HCT116 (cell line): ENCODE data around the gene KLHL22. TPM values are rescaled to one million over a fixed set of nuclear protein-coding genes. Genes with fewer than 3 reads are reported as not detected.

ENCODE experiments used
- ATAC-seq: fragments of 200-7000 bp; cut with Tn5 transposase; 2 replicates; pipeline ENCODE4 v1.9.1; 2020; ENCODE audit warnings: mild to moderate bottlenecking, moderate library complexity
- BruUV-seq: library from RNA; stranded (reverse); fragments of 400-500 nt; replicated peaks from 2 replicates; lab custom pipeline; 2021; lab: Mats Ljungman, UMichigan
- CTCF ChIA-PET: fragments of 300-600 bp; sonication (Branson Sonifier 250); formaldehyde crosslinking; loops from one replicate; lab custom pipeline; 2021; ENCODE audit warnings: antibody characterized with exemption; lab: Charles Lee
- POLR2A ChIA-PET: fragments of 300-600, 350-600 bp; sonication (Branson Sonifier 250); formaldehyde crosslinking; loops from one replicate; lab custom pipeline; 2021; ENCODE audit warnings: antibody characterized with exemption; lab: Charles Lee
- RAD21 ChIA-PET, 2 experiments: fragments of 300-600 bp; sonication (Branson Sonifier 250); formaldehyde crosslinking; loops; one replicate each; lab custom pipeline; 2023; ENCODE audit warnings: low total read pairs in 2 of 2; ENCODE audit not compliant: uncharacterized antibody in 2 of 2, unreplicated experiment in 2 of 2, low non-redundant PET in 1 of 2; lab: Charles Lee
- DNase-seq: peaks from one replicate; pipeline ENCODE4 v3.0.0-alpha.2; 2010; ENCODE audit warnings: low read depth, low spot score
- H2AFZ ChIP-seq: fragments of 200-600 bp; shearing (Covaris generic), sonication (generic); 2 replicates; pipeline ENCODE4 v1.6.1; 2017; ENCODE audit warnings: low read depth, mixed run types, mixed read lengths, antibody characterized with exemption, low read length; ENCODE audit not compliant: poor library complexity, severe bottlenecking
- H3K27ac ChIP-seq: 2 replicates; pipeline ENCODE4 v1.5.1; 2012; ENCODE audit warnings: low read depth, low read length
- H3K27me3 ChIP-seq: fragments of 200-600 bp; sonication (generic); 2 replicates; pipeline ENCODE4 v1.6.1; 2016; ENCODE audit warnings: mixed run types, low read length, mixed read lengths; ENCODE audit not compliant: insufficient read depth
- H3K36me3 ChIP-seq, 2 experiments: fragments of 200-500 bp in 1 of 2; fragments of 200-600 bp in 1 of 2; sonication (Bioruptor generic) in 1 of 2; sonication (generic) in 1 of 2; 2 replicates each; pipeline versions ENCODE4 v1.5.1 to v1.6.1; 2014 to 2016; ENCODE audit warnings: low read length in 2 of 2, inconsistent platforms in 1 of 2, mixed read lengths in 1 of 2, mixed run types in 1 of 2; ENCODE audit not compliant: insufficient read depth in 2 of 2, control insufficient read depth in 1 of 2
- H3K4me1 ChIP-seq, 2 experiments: fragments of 200-600 bp in 1 of 2; sonication (generic) in 1 of 2; 2 replicates each; pipeline versions ENCODE4 v1.5.1 to v1.6.1; 2012 to 2017; ENCODE audit warnings: low read length in 2 of 2, inconsistent platforms in 1 of 2, mild to moderate bottlenecking in 1 of 2, mixed read lengths in 1 of 2, mixed run types in 1 of 2, moderate library complexity in 1 of 2; ENCODE audit not compliant: insufficient read depth in 2 of 2, control insufficient read depth in 1 of 2
- H3K4me2 ChIP-seq: fragments of 200-600 bp; sonication (generic); 2 replicates; pipeline ENCODE4 v1.6.1; 2017; ENCODE audit warnings: mixed run types, low read length, mixed read lengths
- H3K4me3 ChIP-seq, 2 experiments: fragments of 200-600 bp in 1 of 2; sonication (generic) in 1 of 2; replicated peaks in 1 of 2; 2 replicates each; pipeline ENCODE4 v1.5.1; 2011 to 2016; ENCODE audit warnings: low read length in 2 of 2, control low read depth in 1 of 2, low read depth in 1 of 2, mild to moderate bottlenecking in 1 of 2, mixed read lengths in 1 of 2, mixed run types in 1 of 2
- H3K79me2 ChIP-seq: fragments of 200-600 bp; sonication (generic); 2 replicates; pipeline ENCODE4 v1.6.1; 2017; ENCODE audit warnings: mild to moderate bottlenecking, mixed run types, low read length, moderate library complexity, mixed read lengths; ENCODE audit not compliant: insufficient read depth
- H3K9ac ChIP-seq: fragments of 200-600 bp; sonication (generic); 2 replicates; pipeline ENCODE4 v1.6.1; 2016; ENCODE audit warnings: low read length, mixed read lengths
- H3K9me2 ChIP-seq: fragments of 200-600 bp; sonication (generic), shearing (Covaris generic); 2 replicates; pipeline ENCODE4 v1.6.1; 2017; ENCODE audit warnings: mixed run types, mild to moderate bottlenecking, moderate library complexity; ENCODE audit not compliant: insufficient read depth
- H3K9me3 ChIP-seq, 2 experiments: fragments of 200-500 bp in 1 of 2; fragments of 200-600 bp in 1 of 2; sonication (Bioruptor generic) in 1 of 2; sonication (generic) in 1 of 2; 2 replicates each; pipeline ENCODE4 v1.6.1; 2014 to 2017; ENCODE audit warnings: low read length in 2 of 2, mixed read lengths in 2 of 2, inconsistent platforms in 1 of 2, low read depth in 1 of 2, mild to moderate bottlenecking in 1 of 2, mixed run types in 1 of 2, moderate library complexity in 1 of 2; ENCODE audit not compliant: control insufficient read depth in 1 of 2, insufficient read depth in 1 of 2
- H4K20me1 ChIP-seq: fragments of 200-600 bp; sonication (generic), shearing (Covaris generic); 2 replicates; pipeline ENCODE4 v1.6.1; 2017; ENCODE audit warnings: mixed run types, mild to moderate bottlenecking, moderate library complexity; ENCODE audit not compliant: insufficient read depth
- EGR1 ChIP-seq: IDR thresholded peaks from 2 replicates; pipeline ENCODE4 v1.6.1; 2012; ENCODE audit warnings: low read depth
- ELF1 ChIP-seq: IDR thresholded peaks from 2 replicates; pipeline ENCODE4 v1.6.1; 2012; ENCODE audit warnings: low read depth, borderline replicate concordance
- EZH2 ChIP-seq: fragments of 200-600 bp; sonication (generic); IDR thresholded peaks from 2 replicates; pipeline ENCODE4 v1.6.1; 2017; ENCODE audit warnings: antibody characterized with exemption, mixed run types
- FOSL1 ChIP-seq: IDR thresholded peaks from 2 replicates; pipeline ENCODE4 v1.6.1; 2012; ENCODE audit warnings: low read depth
- POLR2A ChIP-seq: IDR thresholded peaks from 2 replicates; pipeline ENCODE4 v1.7.0; 2011; ENCODE audit warnings: borderline replicate concordance; ENCODE audit not compliant: insufficient read depth, insufficient read length; ENCODE audit errors: extremely low read depth
- POLR2AphosphoS5 ChIP-seq: IDR thresholded peaks from 2 replicates; pipeline ENCODE4 v1.6.1; 2011; ENCODE audit warnings: mild to moderate bottlenecking, low read depth, low read length, moderate library complexity
- SIN3A ChIP-seq: IDR thresholded peaks from 2 replicates; pipeline ENCODE4 v1.6.1; 2012; ENCODE audit warnings: low read depth
- SRF ChIP-seq: IDR thresholded peaks from 2 replicates; pipeline ENCODE4 v1.6.1; 2012; ENCODE audit warnings: low read depth
- TCF7L2 ChIP-seq: IDR thresholded peaks from 2 replicates; pipeline ENCODE4 v1.7.0; 2011; ENCODE audit warnings: borderline replicate concordance, inconsistent platforms; ENCODE audit not compliant: insufficient read depth, insufficient read length; ENCODE audit errors: extremely low read depth
- YY1 ChIP-seq: IDR thresholded peaks from 2 replicates; pipeline ENCODE4 v1.6.1; 2011; ENCODE audit warnings: low read length, low read depth, moderate library complexity, mild to moderate bottlenecking; ENCODE audit not compliant: insufficient replicate concordance; ENCODE audit errors: extremely low read depth
- ZFX ChIP-seq: fragments of 450-650 bp; IDR thresholded peaks from 2 replicates; pipeline ENCODE4 v1.6.1; 2017
- ZNF274 ChIP-seq: fragments of 200-500 bp; sonication (Bioruptor generic); IDR thresholded peaks from 2 replicates; pipeline ENCODE4 v1.6.1; 2014; ENCODE audit warnings: mild to moderate bottlenecking, low read depth, low read length, inconsistent platforms
- intact Hi-C: fragments of 100-400 bp; cut with micrococcal nuclease; formaldehyde crosslinking; loops from 2 replicates; pipeline ENCODE4 v1.10.0; 2022
- total RNA-seq: library from RNA; stranded (reverse); gene quantifications from one replicate; pipeline ENCODE4 v1.2.1, GENCODE V29; 2021; ENCODE audit not compliant: unreplicated experiment
- TF ChIP-seq, protein P1 (sequence below): IDR thresholded peaks from 2 replicates; pipeline ENCODE4 v1.6.1; 2011; ENCODE audit warnings: mild to moderate bottlenecking, low read length, moderate library complexity; ENCODE audit not compliant: insufficient replicate concordance; ENCODE audit errors: extremely low read depth
- TF ChIP-seq, protein P2 (sequence below): IDR thresholded peaks from 2 replicates; pipeline ENCODE4 v1.6.1; 2012
- TF ChIP-seq, protein P3 (sequence below): IDR thresholded peaks from 2 replicates; pipeline ENCODE4 v1.6.1; 2012; ENCODE audit warnings: low read depth
- TF ChIP-seq, protein P4 (sequence below): IDR thresholded peaks from 2 replicates; pipeline ENCODE4 v1.6.1; 2012

The KLHL22 gene
- total RNA-seq, 1 experiment from 2014 or later: 16.4 TPM

DNA sequence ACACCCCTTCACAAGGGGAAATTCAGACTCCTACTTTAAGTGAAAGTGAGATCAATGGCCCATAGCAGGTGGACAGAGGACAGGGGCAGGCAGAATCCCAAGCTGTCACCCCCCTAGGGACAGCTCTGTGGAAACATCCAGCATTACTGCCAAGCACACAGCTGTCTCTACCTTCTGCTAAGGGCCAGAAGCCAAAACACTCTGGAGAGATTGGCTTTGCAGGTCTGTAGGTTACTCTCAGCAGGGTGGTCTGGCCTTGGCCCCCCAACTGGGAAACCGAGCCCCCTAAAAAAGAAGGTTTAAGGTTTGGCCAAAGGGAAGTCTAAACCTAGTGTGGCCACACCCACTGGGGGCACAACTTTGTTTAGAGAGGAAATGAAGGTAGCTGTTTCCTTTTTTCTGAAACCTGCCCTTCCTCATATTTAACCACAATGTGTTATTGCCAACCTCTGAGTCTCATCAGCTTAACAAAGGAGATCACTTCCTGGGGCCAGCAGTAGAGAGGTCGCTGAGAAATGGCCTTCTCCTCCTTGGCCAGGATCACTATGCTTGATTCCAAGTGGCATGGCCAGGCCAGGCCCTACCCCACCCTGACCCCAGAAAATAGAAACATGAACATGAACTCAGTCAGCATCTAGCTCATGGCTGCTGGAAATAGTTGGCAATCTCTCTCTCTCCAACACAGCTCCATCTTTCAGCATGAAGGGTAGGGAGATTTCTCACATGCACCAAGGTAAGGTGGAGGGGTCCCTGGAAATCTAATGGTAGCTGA is 32.1 kb downstream of the KLHL22 start:
- ChIA-PET CTCF (no interaction called here), RAD21 (no interaction called here), POLR2A (no interaction called here)
- no peaks in the 10 kb centered on the region for H3K4me1 ChIP-seq
- H3K27me3 ChIP-seq: no peaks in the 10 kb centered on the region
- no peak overlapping the region for H3K9ac ChIP-seq
- no peaks in the 10 kb centered on the region; a peak in 1 of 4 replicates for H3K36me3 ChIP-seq
- no TSS peak for BruUV-seq
- H2AFZ ChIP-seq: no peak overlapping the region
- H3K4me2 ChIP-seq: no peak overlapping the region
- no peak overlapping the region for H3K27ac ChIP-seq
- no peaks in the 10 kb centered on the region for H3K9me3 ChIP-seq
- no peak for DNase-seq
- H3K4me3 ChIP-seq: no peak overlapping the region
- no peaks in the 10 kb centered on the region for H4K20me1 ChIP-seq
- TF ChIP-seq POLR2A (no peak), ZFX (no peak), TCF7L2 (no peak), ZNF274 (no peak), SRF (no peak), POLR2AphosphoS5 (no peak), SIN3A (no peak), YY1 (no peak), FOSL1 (no peak), EGR1 (no peak), EZH2 (no peak), ELF1 (no peak)
- TF ChIP-seq, protein P1, sequence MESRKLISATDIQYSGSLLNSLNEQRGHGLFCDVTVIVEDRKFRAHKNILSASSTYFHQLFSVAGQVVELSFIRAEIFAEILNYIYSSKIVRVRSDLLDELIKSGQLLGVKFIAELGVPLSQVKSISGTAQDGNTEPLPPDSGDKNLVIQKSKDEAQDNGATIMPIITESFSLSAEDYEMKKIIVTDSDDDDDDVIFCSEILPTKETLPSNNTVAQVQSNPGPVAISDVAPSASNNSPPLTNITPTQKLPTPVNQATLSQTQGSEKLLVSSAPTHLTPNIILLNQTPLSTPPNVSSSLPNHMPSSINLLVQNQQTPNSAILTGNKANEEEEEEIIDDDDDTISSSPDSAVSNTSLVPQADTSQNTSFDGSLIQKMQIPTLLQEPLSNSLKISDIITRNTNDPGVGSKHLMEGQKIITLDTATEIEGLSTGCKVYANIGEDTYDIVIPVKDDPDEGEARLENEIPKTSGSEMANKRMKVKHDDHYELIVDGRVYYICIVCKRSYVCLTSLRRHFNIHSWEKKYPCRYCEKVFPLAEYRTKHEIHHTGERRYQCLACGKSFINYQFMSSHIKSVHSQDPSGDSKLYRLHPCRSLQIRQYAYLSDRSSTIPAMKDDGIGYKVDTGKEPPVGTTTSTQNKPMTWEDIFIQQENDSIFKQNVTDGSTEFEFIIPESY: no peak
- TF ChIP-seq, protein P2, sequence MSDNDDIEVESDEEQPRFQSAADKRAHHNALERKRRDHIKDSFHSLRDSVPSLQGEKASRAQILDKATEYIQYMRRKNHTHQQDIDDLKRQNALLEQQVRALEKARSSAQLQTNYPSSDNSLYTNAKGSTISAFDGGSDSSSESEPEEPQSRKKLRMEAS: no peak
- TF ChIP-seq, protein P3, sequence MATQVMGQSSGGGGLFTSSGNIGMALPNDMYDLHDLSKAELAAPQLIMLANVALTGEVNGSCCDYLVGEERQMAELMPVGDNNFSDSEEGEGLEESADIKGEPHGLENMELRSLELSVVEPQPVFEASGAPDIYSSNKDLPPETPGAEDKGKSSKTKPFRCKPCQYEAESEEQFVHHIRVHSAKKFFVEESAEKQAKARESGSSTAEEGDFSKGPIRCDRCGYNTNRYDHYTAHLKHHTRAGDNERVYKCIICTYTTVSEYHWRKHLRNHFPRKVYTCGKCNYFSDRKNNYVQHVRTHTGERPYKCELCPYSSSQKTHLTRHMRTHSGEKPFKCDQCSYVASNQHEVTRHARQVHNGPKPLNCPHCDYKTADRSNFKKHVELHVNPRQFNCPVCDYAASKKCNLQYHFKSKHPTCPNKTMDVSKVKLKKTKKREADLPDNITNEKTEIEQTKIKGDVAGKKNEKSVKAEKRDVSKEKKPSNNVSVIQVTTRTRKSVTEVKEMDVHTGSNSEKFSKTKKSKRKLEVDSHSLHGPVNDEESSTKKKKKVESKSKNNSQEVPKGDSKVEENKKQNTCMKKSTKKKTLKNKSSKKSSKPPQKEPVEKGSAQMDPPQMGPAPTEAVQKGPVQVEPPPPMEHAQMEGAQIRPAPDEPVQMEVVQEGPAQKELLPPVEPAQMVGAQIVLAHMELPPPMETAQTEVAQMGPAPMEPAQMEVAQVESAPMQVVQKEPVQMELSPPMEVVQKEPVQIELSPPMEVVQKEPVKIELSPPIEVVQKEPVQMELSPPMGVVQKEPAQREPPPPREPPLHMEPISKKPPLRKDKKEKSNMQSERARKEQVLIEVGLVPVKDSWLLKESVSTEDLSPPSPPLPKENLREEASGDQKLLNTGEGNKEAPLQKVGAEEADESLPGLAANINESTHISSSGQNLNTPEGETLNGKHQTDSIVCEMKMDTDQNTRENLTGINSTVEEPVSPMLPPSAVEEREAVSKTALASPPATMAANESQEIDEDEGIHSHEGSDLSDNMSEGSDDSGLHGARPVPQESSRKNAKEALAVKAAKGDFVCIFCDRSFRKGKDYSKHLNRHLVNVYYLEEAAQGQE: no peak
- TF ChIP-seq, protein P4, sequence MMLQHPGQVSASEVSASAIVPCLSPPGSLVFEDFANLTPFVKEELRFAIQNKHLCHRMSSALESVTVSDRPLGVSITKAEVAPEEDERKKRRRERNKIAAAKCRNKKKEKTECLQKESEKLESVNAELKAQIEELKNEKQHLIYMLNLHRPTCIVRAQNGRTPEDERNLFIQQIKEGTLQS: no peak
- H3K79me2 ChIP-seq: no peaks in the 10 kb centered on the region
- H3K9me2 ChIP-seq: no peaks in the 10 kb centered on the region
- ATAC-seq: no peak
- intact Hi-C loops: no loop called here
